HL-60/S4 treated with phorbol 12-myristate 13-acetate at 8.2 ng/mL for 4 days and 3 days (cell line): ENCODE data around the gene ZNF398.

ENCODE experiments used
- in situ Hi-C: fragments of 300-500 bp; cut with MboI; formaldehyde crosslinking; loops from 2 replicates; pipeline ENCODE4 v1.15.0; 2022; ENCODE audit warnings: low sequenced_read_pairs

ZNF398 gene

DNA sequence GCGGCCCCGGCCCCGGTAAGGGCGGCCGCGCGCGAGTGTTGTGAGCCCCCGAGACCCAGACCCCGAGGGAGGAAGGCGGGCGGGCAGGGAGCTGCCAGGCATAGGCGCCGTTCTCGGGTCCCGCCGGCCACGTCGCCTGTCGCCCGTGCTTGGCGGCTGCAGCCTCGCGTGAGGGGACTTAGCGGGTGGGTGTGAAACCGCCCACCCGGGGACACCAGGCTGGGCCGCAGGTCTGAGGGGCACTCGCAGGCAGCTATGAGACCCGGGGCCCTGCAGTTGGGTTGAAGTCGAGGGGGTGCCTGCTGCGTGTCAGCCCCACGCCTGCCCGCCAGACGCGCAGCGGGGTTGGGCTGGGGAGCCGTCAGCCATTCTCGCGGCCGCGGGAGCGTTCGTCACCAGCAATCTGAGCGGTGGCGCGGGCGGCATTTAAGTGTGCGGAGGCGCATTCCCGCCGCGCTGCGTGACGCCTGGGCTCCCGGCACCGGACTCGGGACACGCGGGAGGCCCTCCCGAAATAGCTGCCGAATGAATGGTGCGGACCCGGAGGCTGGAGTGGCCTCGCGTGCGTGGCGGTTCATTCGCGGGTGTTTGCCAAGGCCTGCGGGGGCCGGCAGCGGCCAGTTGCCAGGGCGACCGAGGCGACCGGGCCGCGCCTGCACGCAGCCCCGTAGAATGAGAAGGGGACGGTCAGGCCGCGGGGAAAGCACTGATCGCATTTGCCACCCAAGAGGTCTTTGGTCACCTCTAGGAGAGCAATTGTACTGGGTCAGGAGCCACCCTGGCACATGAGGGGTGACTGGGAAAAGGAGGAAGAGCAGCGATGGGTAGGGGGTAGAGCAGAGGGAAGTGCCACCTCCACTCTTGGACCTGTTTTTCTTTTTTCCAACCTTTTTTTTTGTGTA lies 750 bp downstream of the ZNF398 start:
- in situ Hi-C loops, result no loop called here

DNA sequence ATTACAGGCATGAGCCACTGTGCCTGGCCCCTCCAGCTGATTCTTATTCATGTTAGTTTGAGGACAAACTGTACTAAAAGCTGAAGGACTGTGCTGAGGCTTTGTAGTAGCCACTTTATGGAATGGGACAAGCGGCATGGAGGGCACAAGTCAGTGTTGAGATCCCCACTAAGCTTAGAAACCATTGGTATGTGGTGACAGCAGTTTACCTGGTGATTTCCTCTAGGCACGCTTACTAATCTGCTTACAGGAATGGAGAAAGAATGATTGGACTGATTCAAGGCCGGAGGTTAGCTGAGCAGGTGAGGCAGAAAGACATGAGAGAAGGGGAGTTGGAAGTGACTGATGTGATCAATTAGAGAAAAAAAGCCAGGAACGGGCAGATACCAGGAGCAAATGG lies 3.7 kb downstream of the ZNF398 start:
- in situ Hi-C loops, result no loop called here

DNA sequence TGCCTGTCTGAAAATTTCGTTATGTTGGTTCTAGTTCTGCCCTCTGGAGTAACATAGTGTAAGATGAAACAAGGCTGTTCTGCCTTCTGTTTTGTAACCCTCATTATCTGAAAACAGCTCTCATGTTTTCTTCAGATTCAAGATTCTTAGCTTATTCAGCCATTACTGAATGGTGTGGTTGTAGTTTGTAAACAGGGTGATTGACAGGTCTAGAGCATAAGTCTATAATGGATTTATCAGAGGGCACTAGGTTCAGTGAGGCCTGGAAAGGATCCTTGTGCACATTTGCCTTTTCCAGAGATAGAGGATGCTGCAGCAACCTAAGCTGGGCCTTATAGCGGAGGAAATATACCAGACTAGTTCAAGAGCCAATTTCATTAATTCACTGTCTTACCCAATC lies 6.1 kb downstream of the ZNF398 start:
- in situ Hi-C loops, result no loop called here

DNA sequence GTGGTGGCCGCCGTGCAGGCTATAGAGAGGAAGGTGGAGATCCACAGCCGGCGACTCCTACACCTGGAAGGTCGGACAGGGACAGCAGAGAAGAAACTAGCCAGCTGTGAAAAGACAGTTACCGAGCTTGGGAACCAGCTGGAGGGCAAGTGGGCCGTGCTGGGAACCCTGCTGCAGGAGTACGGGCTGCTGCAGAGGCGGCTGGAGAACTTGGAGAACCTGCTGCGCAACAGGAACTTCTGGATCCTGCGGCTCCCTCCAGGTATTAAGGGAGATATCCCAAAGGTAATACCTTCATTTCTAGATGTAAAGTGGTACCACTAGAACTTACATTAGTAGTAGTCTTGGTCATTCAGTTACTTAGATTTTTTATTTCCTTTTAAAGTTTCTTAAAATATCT lies 6.8 kb downstream of the ZNF398 start:
- in situ Hi-C loops, result no loop called here

DNA sequence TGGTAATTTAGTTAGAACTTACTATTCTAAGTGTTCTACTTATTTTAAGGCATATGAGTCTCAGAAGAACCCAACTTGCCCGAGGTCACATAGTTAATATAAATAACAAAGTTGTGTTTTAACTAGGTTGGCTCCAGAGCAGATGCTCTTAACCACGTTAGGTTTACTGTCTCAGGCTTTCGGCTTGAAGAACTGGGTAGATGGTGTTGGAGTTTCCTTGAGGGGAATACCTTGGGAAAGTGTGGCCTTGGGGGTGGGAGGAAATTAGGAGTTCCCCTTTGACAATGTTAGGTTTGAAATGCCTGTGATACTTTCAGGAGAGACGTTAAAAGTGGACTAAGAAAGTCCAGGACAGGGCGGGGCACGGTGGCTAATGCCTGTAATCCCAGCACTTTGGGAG lies 9.6 kb downstream of the ZNF398 start:
- in situ Hi-C loops, result no loop called here

DNA sequence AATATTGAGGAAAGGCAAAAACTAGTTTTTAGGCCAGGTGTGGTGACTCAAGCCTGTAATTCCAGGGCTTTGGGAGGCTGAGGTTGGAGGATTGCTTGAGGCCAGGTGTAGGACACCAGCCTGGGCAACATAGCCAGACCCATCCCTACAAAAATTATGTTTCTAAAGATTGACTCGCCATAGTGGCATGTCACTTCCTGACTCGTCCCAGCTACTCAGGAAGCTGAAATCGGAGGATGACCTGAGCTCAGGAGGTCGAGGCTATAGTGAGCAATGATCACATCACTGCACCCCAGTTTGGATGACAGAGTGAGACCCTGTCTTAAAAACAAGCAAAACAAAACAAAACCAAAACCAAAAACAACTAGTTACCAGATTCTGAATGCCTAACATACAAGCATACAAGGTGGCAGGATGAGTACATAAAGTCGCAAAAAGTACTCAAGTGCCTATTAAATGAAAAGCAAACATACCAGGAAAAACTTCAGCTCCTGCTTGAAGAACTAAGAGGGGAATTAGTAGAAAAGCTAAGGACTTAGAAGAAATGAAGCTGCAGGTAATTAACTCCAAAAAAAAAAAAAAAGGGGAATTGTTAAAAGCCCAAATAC lies 14.1 kb downstream of the ZNF398 start:
- in situ Hi-C loops, result no loop called here

DNA sequence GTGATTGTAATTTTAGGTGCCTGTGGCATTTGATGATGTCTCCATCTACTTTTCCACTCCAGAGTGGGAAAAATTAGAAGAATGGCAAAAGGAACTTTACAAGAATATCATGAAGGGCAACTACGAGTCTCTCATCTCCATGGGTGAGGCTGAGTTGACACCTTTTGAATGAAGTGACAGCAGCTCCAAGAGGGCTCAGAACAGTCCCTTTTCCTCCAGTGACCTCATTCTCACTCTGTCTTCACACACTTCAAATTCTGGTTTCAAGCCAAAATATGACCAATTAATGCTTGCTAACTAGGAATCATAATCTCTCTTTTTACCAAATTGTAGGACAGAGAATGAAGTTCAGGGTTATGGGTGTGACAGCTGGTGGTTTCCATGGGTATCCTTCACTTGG lies 18.9 kb downstream of the ZNF398 start:
- in situ Hi-C loops, result no loop called here

DNA sequence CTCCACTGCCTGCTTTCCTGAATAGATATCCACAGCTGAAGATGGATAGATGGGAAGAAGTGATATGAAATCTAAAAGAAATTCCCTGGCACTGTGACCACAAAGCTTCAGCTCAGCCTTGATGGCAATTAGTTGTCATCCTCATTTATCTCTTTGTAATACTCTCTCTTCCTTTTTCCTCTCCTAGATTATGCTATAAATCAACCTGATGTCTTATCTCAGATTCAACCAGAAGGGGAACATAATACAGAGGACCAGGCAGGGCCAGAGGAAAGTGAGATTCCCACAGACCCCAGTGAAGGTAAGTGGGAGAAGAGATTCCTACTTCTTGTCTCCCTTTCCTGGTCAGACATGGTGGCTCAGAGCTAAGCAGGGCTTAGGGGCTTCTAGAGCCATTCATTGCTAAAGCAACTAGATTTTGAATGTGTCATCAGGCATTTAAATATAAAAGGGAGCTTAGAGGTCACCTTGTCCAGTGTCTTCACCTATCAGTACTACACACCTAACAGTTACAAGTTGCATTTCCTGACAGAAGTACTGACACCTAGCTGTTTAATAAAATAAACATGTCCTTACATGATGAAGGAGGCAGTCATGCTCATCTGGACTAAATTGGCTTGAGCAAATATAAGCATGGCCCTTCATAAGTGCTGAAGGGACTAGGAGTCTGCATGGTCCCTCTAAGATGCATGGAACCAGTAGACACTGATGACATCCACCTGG lies 19.5 kb downstream of the ZNF398 start:
- in situ Hi-C loops, result no loop called here

DNA sequence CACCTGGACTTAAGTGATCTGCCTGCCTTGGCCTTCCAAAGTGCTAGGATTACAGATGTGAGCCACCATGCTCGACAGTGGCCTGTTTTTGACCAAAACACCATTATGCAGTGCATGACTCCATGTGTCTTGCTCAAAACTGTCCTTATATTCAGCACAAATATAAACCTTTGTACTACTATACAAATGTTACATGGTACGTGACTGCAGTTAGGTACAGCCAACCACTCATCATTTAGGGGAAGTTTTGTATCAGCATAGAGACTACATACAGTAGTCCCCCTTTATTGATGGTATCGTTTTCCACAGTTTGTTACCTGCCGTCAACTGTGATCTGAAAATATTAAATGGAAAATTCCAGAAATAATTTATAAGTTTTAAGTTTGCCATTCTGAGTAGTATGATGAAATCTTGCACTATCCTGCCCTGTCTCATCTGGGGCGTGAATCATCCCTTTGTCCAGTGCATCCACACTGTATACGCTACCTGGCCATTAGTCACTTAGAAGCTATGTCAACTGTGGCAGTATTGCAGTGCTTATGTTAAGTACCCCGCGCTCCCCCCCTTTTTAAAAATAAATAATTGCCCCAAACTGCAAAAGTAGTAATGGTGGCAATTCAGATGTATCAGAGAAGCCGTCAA lies 24.8 kb downstream of the ZNF398 start:
- in situ Hi-C loops, result no loop called here

DNA sequence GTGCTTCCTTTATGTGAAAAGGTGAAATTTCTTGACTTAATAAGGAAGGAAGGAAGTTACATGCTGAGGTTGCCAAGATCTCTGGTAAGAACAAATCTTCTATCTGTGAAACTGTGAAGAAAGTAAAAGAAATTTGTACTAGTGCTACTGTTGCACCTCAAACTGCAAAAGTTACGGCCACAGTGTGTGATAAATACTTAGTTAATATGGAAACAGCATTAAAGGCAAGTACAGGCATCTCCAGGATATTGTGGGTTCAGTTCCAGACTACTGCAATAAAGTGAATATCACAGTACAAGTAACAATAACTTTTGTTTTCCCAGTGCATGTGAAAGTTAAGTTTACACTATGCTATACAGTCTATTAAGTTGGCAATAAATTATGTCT lies 25.3 kb downstream of the ZNF398 start:
- in situ Hi-C loops, result no loop called here

DNA sequence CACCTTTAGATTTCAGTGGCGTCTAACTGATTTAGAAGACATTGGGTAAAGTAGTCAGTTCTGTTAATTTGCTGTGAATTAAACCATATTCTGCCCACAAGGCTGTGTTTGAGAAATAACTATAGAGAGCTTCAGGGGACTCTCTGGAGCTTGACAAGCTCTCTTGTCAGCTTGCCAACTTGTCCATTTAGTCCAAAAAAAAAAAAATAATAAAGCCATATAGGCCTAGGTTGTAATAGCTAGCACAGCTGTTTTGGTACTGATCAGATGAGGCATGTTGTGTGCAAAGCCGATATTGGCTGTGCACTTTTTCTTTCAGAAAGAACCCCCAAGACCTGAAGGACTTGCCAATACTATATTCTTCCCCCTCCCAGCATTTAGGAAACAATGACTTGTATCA lies 27.9 kb downstream of the ZNF398 start:
- in situ Hi-C loops, result no loop called here

DNA sequence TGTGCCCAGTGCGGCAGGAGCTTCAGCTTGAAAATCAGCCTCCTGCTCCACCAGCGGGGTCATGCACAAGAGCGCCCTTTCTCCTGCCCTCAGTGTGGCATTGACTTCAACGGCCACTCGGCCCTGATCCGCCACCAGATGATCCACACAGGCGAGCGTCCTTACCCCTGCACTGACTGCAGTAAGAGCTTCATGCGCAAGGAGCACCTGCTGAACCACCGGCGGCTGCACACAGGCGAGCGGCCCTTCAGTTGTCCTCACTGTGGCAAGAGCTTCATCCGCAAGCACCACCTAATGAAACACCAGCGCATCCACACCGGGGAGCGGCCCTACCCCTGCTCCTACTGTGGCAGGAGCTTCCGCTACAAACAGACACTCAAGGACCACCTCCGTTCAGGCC lies 32.0 kb downstream of the ZNF398 start:
- in situ Hi-C loops, result no loop called here

DNA sequence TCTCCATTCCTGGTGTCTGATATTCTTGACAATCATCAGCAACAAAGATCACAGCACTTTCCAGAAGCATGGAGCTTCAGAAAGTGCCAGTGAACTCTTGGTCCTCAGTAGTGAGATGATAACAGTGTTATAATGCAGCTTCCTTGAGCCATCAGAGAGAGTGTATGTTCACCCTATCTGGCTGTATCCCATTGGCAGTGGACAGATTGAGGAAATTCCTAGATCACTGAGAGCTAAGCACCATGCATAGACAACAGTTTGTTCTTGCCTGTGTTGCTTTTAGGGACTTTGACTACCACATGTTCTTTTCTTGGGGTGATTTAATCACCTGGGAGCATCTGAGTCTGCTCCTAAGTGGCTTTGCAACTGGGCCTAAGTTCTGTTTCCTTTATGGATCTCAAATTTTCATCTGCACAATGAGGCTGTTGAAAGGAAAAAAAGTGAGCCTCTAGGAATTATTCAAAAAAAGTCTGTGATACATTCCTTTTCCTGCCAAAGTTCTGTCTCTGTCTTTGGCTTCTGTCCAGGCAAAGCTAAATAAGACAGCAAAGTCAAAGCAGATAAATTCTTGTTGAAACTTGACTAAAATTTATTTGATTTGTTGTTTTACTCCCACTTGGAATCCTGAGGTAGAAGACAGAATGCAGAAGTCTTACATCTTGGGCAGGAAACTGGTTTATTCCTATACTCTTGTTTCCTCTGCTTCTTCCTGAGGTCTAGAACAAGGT lies 33.6 kb downstream of the ZNF398 start:
- in situ Hi-C loops, result no loop called here

DNA sequence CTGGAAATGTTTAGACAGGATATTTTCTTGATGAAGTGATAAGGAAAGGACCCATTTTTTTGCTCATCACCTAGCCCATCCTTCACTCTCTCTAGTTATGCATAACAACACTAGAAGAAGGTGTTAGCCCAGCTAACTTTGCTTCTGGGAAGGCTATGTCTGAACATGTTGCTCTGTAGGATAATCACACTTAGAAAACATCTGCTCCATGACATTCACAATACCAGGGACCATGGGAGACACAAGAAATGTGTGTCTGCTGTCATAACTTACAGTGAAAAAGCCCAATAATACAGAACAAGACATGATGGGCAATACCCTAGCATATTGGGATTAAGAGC lies 34.2 kb downstream of the ZNF398 start:
- in situ Hi-C loops, result no loop called here

DNA sequence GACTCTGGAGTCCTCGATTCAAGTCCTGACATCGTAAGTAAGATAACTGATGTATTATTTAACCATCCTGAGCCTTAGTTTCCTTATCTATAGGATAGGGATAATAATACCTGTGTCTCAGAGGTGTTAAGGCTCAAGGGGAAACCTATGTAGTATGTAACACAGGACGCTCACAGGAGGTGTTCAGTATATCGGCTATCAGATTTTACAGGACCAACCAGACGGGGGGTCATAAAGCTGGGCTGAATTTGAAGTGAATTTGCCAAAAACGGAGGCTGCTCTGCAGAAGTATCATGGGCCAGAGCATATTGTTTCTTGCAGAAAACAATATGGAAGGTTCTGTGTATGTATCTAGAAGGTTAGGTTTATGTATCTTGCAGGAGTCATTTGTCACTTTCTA lies 37.0 kb downstream of the ZNF398 start:
- in situ Hi-C loops, result no loop called here

DNA sequence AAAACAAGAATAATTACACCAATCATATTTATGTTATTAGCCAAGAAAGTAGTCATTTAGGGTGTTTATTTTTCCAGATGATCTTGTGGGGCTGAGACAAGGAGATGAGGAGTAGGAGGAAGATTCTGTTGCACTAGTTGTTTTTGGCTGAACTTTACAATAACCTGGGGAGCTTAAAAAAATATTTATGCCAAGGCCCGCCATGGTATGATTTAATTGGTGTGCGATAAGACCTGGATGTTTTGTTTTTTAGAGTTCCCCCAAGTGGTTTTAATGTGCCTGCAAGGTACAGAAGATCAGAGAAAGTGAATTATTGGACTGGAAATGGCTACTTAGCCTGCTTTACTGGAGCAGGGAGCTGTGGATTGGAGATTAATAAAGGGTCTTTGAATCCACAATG lies 41.0 kb downstream of the ZNF398 start:
- in situ Hi-C loops, result no loop called here

DNA sequence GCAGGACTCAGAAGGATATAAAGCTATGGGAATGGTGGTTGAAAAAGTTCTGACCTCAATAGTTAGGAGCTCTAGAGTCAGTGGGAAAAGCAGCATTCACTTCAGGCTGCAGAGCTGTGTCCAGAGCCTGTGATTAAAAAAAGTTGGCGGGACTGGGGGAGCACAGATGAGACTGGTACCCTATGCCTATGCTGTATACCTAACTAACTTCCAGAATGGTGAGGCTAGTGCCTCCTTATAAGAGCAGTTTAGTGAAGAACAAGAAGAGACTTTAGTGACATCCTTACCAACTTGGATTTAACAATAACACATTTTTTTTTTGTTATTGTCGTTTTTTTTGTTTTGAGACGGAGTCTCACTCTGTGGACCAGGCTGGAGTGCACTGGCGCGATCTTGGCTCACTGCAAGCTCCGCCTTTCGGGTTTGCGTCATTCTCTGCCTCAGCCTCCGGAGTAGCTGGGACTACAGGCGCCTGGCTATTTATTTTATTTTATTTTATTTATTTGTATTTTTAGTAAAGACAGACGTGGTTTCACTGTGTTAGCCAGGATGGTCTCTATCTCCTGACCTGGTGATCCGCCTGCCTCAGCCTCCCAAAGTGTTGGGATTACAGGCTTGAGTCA lies 41.5 kb downstream of the ZNF398 start:
- in situ Hi-C loops, result no loop called here

DNA sequence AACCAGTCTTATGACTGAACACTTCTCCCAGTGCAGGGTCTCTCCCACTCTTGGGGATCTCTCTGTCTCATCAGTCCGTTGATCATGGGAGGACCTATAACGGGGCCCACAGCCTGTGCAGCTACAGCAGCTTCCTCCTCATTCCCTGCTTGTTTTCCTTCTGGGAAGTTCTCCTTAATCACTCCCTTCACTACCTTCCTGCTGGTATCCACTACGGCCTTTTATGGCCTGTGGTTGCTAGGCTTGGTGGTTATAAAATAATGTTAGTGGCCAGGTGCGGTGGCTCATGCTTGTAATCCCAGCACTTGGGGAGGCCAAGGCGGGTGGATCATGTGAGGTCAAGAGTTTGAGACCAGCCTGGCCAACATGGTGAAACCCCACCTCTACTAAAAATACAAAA lies 44.6 kb downstream of the ZNF398 start:
- in situ Hi-C loops, result no loop called here

DNA sequence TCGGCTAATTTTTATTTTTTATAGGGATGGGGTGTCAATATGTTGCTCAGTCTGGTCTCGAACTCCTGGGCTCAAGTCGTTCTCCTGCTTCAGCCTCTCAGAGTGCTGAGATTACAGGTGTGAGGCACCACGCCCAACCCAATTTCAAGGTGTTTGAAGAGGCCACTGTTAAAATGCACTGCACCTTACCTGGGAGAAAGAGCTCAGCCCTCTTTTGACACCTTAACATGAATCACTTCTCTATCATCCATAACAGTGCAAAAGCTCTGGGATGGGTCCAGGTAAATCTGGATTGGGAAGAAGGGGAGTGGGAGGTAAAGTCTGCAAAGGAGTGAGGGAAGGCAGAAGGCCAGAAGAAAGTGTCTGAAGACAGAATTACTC lies 47.5 kb downstream of the ZNF398 start:
- in situ Hi-C loops, result no loop called here
